Astrocyte (in vitro differentiated cells and primary cell): ENCODE results near the gene DPP4. TPM values are rescaled to one million over a fixed set of nuclear protein-coding genes. Genes with fewer than 3 reads are reported as not detected.
A peak's percentile ranks its signal among the peaks of the same experiment; 100 is the strongest.

Source experiments
- DNase-seq: peaks from one replicate; pipeline ENCODE4 v3.0.0-alpha.2; 2010; ENCODE audit warnings: low read depth
- FAIRE-seq: peaks from 2 replicates; lab custom pipeline; 2011; peaks lifted over from hg19 to GRCh38; lab: Jason Lieb, UNC
- H2AFZ ChIP-seq: 2 replicates; pipeline ENCODE4 v1.6.0; 2012; ENCODE audit warnings: low read depth, low read length, inconsistent platforms
- H3K27ac ChIP-seq: 2 replicates; pipeline ENCODE4 v1.5.1; 2011; ENCODE audit warnings: low read depth, low read length, inconsistent platforms
- H3K27me3 ChIP-seq: 2 replicates; pipeline ENCODE4 v1.6.0; 2011; ENCODE audit warnings: low read length, inconsistent platforms; ENCODE audit not compliant: insufficient read depth
- H3K36me3 ChIP-seq: 2 replicates; pipeline ENCODE4 v1.5.1; 2011; ENCODE audit warnings: low read length, inconsistent platforms; ENCODE audit not compliant: insufficient read depth
- H3K4me1 ChIP-seq: 2 replicates; pipeline ENCODE4 v1.5.1; 2011; ENCODE audit warnings: low read length, inconsistent platforms; ENCODE audit not compliant: insufficient read depth
- H3K4me2 ChIP-seq: 2 replicates; pipeline ENCODE4 v1.6.0; 2012; ENCODE audit warnings: low read length, inconsistent platforms
- H3K4me3 ChIP-seq: 2 replicates; pipeline ENCODE4 v1.5.1; 2011; ENCODE audit warnings: low read depth, mild to moderate bottlenecking, low read length, inconsistent platforms; ENCODE audit not compliant: insufficient read depth
- H3K79me2 ChIP-seq: 2 replicates; pipeline ENCODE4 v1.6.0; 2012; ENCODE audit warnings: mild to moderate bottlenecking, low read length, inconsistent platforms; ENCODE audit not compliant: insufficient read depth
- H3K9ac ChIP-seq: 2 replicates; pipeline ENCODE4 v1.6.0; 2012; ENCODE audit warnings: mild to moderate bottlenecking, low read length, inconsistent platforms
- H3K9me3 ChIP-seq: 2 replicates; pipeline ENCODE4 v1.5.1; 2012; ENCODE audit warnings: low read depth, mild to moderate bottlenecking, low read length, inconsistent platforms; ENCODE audit not compliant: insufficient read depth
- H4K20me1 ChIP-seq: 2 replicates; pipeline ENCODE4 v1.6.0; 2012; ENCODE audit warnings: low read length, inconsistent platforms; ENCODE audit not compliant: insufficient read depth
- H3K27ac Mint-ChIP-seq: one replicate; pipeline ENCODE4 v1.8.0; 2021; ENCODE audit warnings: mild to moderate bottlenecking, mixed read lengths; ENCODE audit not compliant: unreplicated experiment
- H3K27me3 Mint-ChIP-seq: one replicate; pipeline ENCODE4 v1.8.0; 2021; ENCODE audit warnings: low read depth, mixed read lengths; ENCODE audit not compliant: unreplicated experiment
- H3K36me3 Mint-ChIP-seq: one replicate; pipeline ENCODE4 v1.8.0; 2021; ENCODE audit warnings: low read depth, mixed read lengths; ENCODE audit not compliant: unreplicated experiment
- H3K4me1 Mint-ChIP-seq: one replicate; pipeline ENCODE4 v1.8.0; 2021; ENCODE audit warnings: low read depth, mixed read lengths; ENCODE audit not compliant: unreplicated experiment
- H3K4me3 Mint-ChIP-seq: one replicate; pipeline ENCODE4 v1.8.0; 2021; ENCODE audit warnings: mild to moderate bottlenecking, moderate library complexity, mixed read lengths; ENCODE audit not compliant: unreplicated experiment
- H3K9me3 Mint-ChIP-seq: one replicate; pipeline ENCODE4 v1.8.0; 2021; ENCODE audit warnings: mild to moderate bottlenecking, mixed read lengths; ENCODE audit not compliant: unreplicated experiment
- CTCF ChIP-seq: IDR thresholded peaks from 2 replicates; pipeline ENCODE4 v1.5.1; 2011; ENCODE audit warnings: low read depth, mild to moderate bottlenecking, inconsistent platforms, low read length, moderate library complexity; ENCODE audit not compliant: insufficient read depth
- EZH2 ChIP-seq: IDR thresholded peaks from 2 replicates; pipeline ENCODE4 v1.6.1; 2012; ENCODE audit warnings: mild to moderate bottlenecking, low read length, inconsistent platforms; ENCODE audit not compliant: insufficient read depth
- total RNA-seq: library from RNA; stranded (reverse); gene quantifications from 2 replicates; pipeline ENCODE4 v1.2.1, GENCODE V29; 2021

DPP4 gene
- total RNA-seq, 1 donor from 2014 or later = 5.3 TPM

DNA sequence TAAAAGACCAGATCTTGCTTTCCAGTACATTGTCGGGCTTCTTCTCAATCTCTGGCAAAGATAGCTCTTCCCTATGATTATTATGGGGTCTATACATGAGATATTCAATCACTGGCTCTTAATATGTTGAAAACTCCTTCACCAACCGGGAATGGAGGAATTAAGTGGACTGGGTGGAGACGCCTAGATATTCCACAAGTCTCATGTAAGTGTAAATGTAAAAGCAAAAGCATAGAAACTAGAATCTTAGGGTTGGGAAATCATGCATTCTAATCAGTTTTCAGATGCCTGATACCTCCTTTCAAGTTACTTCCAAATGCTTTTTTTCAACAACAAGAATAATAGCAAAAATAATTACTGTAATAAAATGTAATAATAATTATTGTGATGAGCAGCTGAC lies 38.0 kb downstream of the DPP4 start:
- FAIRE-seq = no peak

DNA sequence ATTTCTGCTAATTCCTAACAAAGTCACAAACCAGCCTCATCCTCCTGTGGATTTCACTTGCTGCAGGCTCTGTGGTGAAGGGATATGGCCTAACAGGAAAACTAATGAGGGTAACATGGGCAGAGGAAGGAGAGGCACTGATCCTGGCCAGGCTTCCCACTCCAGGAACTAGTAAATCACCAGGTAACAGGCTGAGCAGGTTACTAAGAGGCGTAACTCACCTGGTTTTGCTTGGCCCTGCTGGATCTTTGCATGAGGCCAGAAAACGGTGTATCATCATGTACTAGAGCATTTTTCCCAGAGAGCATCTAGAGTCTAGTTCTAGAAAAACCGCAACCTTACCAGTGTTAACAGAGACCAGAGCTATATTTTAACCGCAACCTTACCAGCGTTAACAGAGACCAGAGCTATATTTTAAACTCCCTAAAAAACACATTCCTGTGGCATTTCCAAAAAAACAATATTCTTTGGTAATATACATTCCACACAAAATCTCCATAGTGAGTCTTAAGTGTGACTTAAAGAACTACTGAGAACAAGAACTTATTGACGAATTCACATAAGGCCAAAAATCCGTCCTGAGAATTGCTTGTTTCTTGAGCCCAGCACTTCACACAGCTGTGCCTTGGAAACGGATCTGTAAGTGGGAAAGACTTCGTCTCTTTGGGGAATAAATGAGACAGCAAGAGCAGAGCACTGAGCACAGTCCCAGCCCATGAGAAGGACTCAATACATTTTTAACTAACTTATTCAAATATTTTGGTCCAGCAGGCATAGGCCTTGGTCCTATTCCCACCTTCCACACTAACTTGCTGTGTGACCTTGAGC lies 43.4 kb downstream of the DPP4 start:
- no peak overlapping the region for H2AFZ ChIP-seq
- peak overlapping the region; percentile 20 for H3K27ac Mint-ChIP-seq
- H4K20me1 ChIP-seq = no peaks in the 10 kb centered on the region
- H3K36me3 Mint-ChIP-seq = no peaks in the 10 kb centered on the region
- H3K4me1 Mint-ChIP-seq = peaks cover 5% of the 10 kb centered on the region
- FAIRE-seq = no peak
- no peaks in the 10 kb centered on the region for H3K79me2 ChIP-seq
- DNase-seq = no peak
- H3K9ac ChIP-seq = no peak overlapping the region
- no peaks in the 10 kb centered on the region for H3K36me3 ChIP-seq
- H3K9me3 ChIP-seq = no peaks in the 10 kb centered on the region
- no peaks in the 10 kb centered on the region for H3K27me3 ChIP-seq
- TF ChIP-seq CTCF (no peak), EZH2 (no peak)
- H3K9me3 Mint-ChIP-seq = no peaks in the 10 kb centered on the region
- H3K4me3 ChIP-seq = no peak overlapping the region
- H3K27me3 Mint-ChIP-seq = peaks cover 3% of the 10 kb centered on the region
- H3K4me1 ChIP-seq = peaks cover 5% of the 10 kb centered on the region
- no peak overlapping the region for H3K4me3 Mint-ChIP-seq
- no peak overlapping the region for H3K27ac ChIP-seq
- H3K4me2 ChIP-seq = no peak overlapping the region

More for the DNA sequence above, 38.0 kb downstream of the DPP4 start:
- Histone ChIP-seq H3K9ac (no peak overlapping the region), H3K36me3 (no peaks in the 10 kb centered on the region), H2AFZ (no peak overlapping the region), H3K4me1 (no peaks in the 10 kb centered on the region), H3K4me3 (no peak overlapping the region), H3K4me2 (no peak overlapping the region), H3K79me2 (no peaks in the 10 kb centered on the region), H3K9me3 (no peaks in the 10 kb centered on the region), H4K20me1 (no peaks in the 10 kb centered on the region), H3K27ac (no peak overlapping the region), H3K27me3 (no peaks in the 10 kb centered on the region)
- no peak for TF ChIP-seq EZH2
- TF ChIP-seq CTCF = no peak
- no peak overlapping the region for H3K27ac Mint-ChIP-seq
- peaks cover 3% of the 10 kb centered on the region for H3K27me3 Mint-ChIP-seq
- no peak overlapping the region for H3K4me3 Mint-ChIP-seq
- no peak for DNase-seq
- H3K36me3 Mint-ChIP-seq = no peaks in the 10 kb centered on the region
- no peaks in the 10 kb centered on the region for H3K4me1 Mint-ChIP-seq
- no peaks in the 10 kb centered on the region for H3K9me3 Mint-ChIP-seq

DNA sequence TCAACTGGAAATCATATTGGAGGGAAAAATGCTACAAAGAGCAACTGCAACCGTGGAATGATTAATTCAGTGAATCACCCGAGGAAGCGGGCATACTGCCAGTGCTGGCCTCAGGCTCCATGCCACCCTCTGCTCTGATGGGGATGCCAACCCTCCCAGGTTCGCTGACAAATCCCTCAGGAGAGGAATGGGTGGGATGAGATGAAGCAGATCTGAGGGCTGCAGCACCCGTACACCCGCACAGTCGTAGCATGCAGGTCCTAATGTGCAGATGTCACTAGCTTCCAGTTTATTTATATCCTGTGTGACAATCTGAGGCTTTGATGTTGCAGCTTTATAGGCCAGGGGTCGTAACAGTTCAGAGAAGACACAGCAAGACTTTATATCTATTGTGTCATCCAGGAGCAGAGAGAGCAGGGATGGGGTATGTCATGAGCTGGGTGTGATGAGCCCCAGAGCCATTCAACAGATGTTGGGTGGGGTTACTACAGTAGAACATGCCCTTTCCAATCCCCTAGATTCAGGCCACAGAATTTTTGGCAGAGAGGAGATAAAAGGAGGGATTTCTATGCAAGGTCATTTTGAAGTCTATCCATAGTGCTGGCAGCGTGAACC lies 44.6 kb downstream of the DPP4 start:
- DNase-seq (peak; percentile 26), FAIRE-seq (no peak)
- H2AFZ ChIP-seq = no peak overlapping the region
- TF ChIP-seq EZH2 (no peak), CTCF (no peak)
- no peaks in the 10 kb centered on the region for H3K27me3 ChIP-seq
- H3K9me3 Mint-ChIP-seq = peaks cover 2% of the 10 kb centered on the region
- H3K27me3 Mint-ChIP-seq = peaks cover 3% of the 10 kb centered on the region
- no peak overlapping the region for H3K4me2 ChIP-seq
- no peak overlapping the region for H3K27ac Mint-ChIP-seq
- H3K79me2 ChIP-seq = no peaks in the 10 kb centered on the region
- no peak overlapping the region for H3K9ac ChIP-seq
- H3K9me3 ChIP-seq = no peaks in the 10 kb centered on the region
- peaks cover 14% of the 10 kb centered on the region for H3K4me1 Mint-ChIP-seq
- H3K4me3 ChIP-seq = no peak overlapping the region
- no peaks in the 10 kb centered on the region for H3K36me3 ChIP-seq
- no peak overlapping the region for H3K27ac ChIP-seq
- H3K4me3 Mint-ChIP-seq = no peak overlapping the region
- H4K20me1 ChIP-seq = no peaks in the 10 kb centered on the region
- no peaks in the 10 kb centered on the region for H3K36me3 Mint-ChIP-seq
- H3K4me1 ChIP-seq = peaks cover 5% of the 10 kb centered on the region
